HAP-1 (cell line): ENCODE measurements around the gene PMS2.
"Not testable (repeated sequence)": the region's sequence is repeated elsewhere in the genome, so short reads cannot be mapped to it uniquely, and the experiment has no call there.

ENCODE experiments used
- DNase-seq, 2 experiments: peaks; one replicate each; pipeline ENCODE4 v3.0.0-alpha.2; 2016 to 2020; ENCODE audit warnings: low spot score in 2 of 2
- H3K27me3 ChIP-seq: fragments of 250-450 bp; sonication (Bioruptor Pico); 2 replicates; pipeline ENCODE4 v1.5.1; 2020; ENCODE audit warnings: low read depth, mild to moderate bottlenecking, moderate library complexity
- H3K36me3 ChIP-seq: fragments of 250-450 bp; sonication (Bioruptor Pico); replicated peaks from 2 replicates; pipeline ENCODE4 v1.5.1; 2020; ENCODE audit warnings: mild to moderate bottlenecking
- H3K4me1 ChIP-seq: fragments of 250-450 bp; sonication (Bioruptor Pico); 2 replicates; pipeline ENCODE4 v1.5.1; 2020; ENCODE audit warnings: mild to moderate bottlenecking
- H3K4me3 ChIP-seq: fragments of 250-450 bp; sonication (Bioruptor Pico); 2 replicates; pipeline ENCODE4 v1.5.1; 2020; ENCODE audit warnings: mild to moderate bottlenecking, moderate library complexity
- H3K9me3 ChIP-seq: fragments of 250-450 bp; sonication (Bioruptor Pico); 2 replicates; pipeline ENCODE4 v1.5.1; 2020; ENCODE audit warnings: mild to moderate bottlenecking, moderate library complexity
- in situ Hi-C: fragments of 300-500 bp; cut with MboI; formaldehyde crosslinking; loops from 3 replicates; pipeline ENCODE4 v1.14.3; 2020; ENCODE audit warnings: low sequenced_read_pairs, inconsistent platforms, mixed read lengths

The PMS2 gene, protein sequence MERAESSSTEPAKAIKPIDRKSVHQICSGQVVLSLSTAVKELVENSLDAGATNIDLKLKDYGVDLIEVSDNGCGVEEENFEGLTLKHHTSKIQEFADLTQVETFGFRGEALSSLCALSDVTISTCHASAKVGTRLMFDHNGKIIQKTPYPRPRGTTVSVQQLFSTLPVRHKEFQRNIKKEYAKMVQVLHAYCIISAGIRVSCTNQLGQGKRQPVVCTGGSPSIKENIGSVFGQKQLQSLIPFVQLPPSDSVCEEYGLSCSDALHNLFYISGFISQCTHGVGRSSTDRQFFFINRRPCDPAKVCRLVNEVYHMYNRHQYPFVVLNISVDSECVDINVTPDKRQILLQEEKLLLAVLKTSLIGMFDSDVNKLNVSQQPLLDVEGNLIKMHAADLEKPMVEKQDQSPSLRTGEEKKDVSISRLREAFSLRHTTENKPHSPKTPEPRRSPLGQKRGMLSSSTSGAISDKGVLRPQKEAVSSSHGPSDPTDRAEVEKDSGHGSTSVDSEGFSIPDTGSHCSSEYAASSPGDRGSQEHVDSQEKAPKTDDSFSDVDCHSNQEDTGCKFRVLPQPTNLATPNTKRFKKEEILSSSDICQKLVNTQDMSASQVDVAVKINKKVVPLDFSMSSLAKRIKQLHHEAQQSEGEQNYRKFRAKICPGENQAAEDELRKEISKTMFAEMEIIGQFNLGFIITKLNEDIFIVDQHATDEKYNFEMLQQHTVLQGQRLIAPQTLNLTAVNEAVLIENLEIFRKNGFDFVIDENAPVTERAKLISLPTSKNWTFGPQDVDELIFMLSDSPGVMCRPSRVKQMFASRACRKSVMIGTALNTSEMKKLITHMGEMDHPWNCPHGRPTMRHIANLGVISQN

DNA sequence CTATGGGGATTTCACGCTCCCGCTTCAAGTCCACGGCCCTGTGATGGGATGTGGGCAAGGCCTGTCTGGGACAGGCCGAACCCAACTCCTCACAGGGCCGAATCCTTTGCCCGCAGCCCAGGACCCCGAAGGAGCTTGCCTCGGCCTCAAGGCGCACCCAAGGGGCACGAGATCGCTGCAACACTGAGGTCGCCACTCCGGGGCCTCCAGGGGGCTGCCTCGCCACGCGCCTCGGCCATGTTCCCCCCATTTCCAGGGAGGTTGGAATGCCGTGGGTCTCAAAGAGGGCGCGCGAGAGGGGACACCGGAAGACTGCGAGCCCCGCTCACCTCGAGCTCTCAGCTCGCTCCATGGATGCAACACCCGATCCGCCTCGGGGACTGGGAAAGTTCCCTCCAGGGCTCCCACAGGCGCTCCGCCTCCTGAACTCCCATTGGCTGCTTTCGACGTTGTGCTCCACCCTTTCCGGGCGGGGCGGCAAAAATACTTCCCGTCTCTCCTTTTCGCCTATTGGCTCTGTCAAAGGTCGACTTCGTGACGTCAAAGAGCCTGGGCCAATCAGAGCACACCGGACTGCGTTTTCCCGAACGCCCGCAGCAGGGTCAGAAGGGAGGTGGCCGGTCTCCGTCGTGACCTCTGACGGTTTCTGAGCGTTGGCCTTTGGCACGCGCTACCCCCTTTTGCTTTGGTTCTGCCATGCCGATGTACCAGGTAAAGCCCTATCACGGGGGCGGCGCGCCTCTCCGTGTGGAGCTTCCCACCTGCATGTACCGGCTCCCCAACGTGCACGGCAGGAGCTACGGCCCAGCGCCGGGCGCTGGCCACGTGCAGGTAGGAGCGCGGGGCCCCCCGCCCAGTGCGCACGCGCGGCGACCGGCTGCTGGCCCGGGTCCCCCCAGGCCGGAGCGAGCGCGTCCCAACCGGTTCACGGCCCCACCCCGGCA, at the start of gene PMS2, which contains the start of gene AIMP2:
Gene PMS2 (minus strand): TSS at position 382 of the 944 bp plus-strand sequence. CDS start 30 bp downstream, at position 352.
Gene AIMP2 (plus strand): TSS at position 605 of the 944 bp plus-strand sequence. CDS start 92 bp downstream, at position 697.
- Histone ChIP-seq H3K27me3 (no peaks in the 10 kb centered on the region), H3K9me3 (no peaks in the 10 kb centered on the region), H3K4me1 (peaks cover 17% of the 10 kb centered on the region), H3K4me3 (peak within 1 kb of the TSS; percentile 73), H3K36me3 (peaks cover 16% of the 10 kb centered on the region)
- in situ Hi-C loops, result no loop called here
- peak; percentile 97 to 99 for DNase-seq

DNA sequence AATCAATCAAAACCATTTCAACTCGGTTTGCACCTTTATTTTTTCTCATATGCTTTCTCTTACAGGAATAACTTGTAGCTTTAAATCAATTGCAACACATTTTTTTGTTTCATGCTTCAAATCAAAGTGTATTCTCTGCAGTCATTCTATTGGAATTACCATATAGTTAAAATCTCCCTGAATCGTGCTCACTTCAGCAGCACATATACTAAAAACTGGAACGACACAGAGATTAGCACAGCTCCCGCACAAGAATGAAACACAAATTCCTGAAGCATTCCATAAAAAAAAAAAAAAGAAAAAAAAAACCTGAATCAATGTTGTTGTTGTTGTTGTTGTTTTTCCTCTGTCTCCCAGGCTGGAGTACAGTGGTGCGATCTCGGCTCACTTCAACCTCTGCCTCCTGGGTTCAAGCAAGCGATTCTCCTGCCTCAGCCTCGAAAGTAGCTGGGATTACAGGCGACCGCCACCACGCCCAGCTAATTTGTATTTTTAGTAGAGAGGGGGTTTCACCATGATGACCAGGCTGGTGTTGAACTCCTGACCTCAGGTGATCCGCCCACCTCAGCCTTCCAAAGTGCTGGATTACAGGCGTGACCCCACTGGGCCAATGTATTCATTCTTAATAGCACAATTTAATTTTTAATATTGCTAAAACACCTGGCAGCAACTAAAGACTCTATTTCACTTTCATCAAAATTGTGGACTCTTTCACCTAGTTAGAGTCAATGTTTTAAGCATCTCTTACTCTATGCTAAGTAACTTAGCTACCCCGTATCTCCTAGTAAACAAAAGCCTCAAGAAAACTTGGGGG, 48.7 kb upstream of the PMS2 start:
- Histone ChIP-seq H3K27me3 (no peaks in the 10 kb centered on the region), H3K36me3 (peaks cover 21% of the 10 kb centered on the region), H3K4me3 (peak overlapping the region; percentile 65), H3K9me3 (no peaks in the 10 kb centered on the region), H3K4me1 (peaks cover 6% of the 10 kb centered on the region)
- in situ Hi-C loops, result no loop called here
- DNase-seq, result peak in 1 of 2 experiments; percentile 38

DNA sequence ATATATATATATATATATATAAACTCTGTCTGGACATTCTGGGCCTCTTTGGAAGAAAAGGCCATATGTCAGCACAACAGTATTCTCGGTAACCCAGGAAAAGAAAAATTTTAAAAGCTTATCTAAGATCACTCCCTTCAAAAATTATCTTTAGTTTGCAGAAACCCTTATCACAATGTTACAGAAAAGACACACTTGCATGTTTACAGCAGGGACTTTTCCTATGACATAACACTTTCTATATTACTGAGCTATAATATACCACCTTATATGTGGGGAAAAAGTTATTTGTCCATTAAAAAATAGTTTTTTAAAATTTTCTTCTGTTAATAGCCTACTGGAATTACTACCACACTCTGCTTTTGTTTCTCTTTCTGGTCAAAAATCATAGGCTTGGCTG, 47.8 kb upstream of the PMS2 start:
- Histone ChIP-seq H3K36me3 (peaks cover 21% of the 10 kb centered on the region), H3K9me3 (no peaks in the 10 kb centered on the region), H3K4me3 (no peak overlapping the region), H3K27me3 (no peaks in the 10 kb centered on the region), H3K4me1 (peaks cover 6% of the 10 kb centered on the region)
- no peak for DNase-seq
- in situ Hi-C loops, result no loop called here

DNA sequence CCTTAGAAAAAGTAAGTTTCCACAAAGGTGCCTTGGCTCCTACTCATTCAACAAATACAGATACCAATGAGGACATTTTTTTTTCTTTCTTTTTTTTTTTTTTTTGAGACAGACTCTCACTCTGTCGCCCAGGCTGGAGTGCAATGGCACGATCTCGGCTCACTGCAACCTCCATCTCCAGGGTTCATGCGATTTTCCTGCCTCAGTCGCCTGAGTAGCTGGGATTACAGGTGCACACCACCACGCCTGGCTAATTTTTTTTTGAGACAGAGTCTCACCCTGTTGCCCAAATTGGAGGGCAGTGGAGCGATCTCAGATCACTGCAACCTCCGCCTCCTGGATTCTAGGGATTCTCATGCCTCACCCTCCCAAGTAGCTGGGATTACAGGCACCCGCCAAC, 42.3 kb upstream of the PMS2 start:
- H3K27me3 ChIP-seq, in situ Hi-C loops, DNase-seq, H3K4me1 ChIP-seq, H3K4me3 ChIP-seq, H3K9me3 ChIP-seq: not testable (repeated sequence)
- H3K36me3 ChIP-seq, result peaks cover 53% of the 10 kb centered on the region

DNA sequence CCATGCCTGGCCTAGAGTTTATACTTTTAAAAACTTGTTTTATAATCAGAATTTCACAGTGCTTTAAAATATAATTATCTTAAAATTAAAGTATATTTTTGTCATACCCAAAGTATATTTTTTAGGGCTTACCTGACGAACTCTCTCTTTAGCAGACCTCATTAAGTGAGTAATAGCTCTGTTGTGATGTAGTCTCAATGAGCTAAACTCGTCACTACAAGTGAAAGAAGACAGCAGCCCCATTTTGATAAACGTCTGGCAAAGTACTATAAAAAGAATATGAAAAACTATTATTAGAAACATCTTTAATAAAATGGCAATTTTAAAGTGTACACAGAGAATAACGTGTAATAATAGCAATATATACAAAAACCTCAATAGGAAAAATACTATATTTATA, 40.9 kb upstream of the PMS2 start:
- no peak for DNase-seq
- Histone ChIP-seq H3K4me3 (no peak overlapping the region), H3K9me3 (no peaks in the 10 kb centered on the region), H3K4me1 (no peaks in the 10 kb centered on the region), H3K36me3 (peaks cover 62% of the 10 kb centered on the region), H3K27me3 (no peaks in the 10 kb centered on the region)
- in situ Hi-C loops, result no loop called here

DNA sequence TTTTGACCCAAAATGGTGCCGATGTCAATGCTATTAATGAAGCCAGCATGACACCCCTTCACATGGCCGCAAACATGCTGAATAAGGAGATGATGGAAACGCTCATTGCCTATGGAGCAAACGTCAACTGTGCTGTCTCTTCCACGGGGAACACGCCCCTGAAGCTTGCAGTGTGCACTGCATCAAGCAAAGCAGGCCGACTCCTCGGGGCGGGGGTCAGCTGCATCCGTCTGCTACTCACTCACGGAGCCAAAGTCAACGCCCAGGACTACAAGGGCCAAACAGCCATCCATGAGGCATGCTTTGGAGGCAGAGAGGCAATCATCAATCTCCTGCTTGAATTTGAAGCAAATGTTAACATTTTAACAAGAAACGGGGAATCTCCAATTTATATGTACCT, 26.8 kb upstream of the PMS2 start:
- Histone ChIP-seq H3K4me3 (no peak overlapping the region), H3K27me3 (no peaks in the 10 kb centered on the region), H3K9me3 (no peaks in the 10 kb centered on the region), H3K4me1 (no peaks in the 10 kb centered on the region), H3K36me3 (peaks cover 80% of the 10 kb centered on the region)
- DNase-seq, result no peak
- in situ Hi-C loops, result no loop called here

DNA sequence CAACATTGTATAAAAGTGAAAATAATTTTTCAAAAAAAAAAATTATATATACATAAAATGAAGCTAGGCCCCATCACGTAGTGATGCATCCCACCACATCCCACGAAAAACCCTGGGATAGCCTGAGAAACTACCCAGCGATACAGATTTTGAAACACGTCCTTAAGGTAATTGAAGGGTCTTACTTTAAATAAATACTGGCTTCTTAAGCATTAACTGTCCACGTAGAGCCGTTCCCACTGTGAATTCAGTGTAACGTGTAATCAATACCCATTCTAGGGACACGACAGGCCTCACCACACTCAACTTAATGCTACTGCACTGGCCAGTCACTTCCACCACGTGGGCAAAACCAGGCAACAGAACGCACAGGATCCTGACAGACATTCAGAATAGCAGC, 26.3 kb upstream of the PMS2 start:
- DNase-seq, result no peak
- no peaks in the 10 kb centered on the region for H3K4me1 ChIP-seq
- peaks cover 78% of the 10 kb centered on the region for H3K36me3 ChIP-seq
- no peak overlapping the region for H3K4me3 ChIP-seq
- H3K27me3 ChIP-seq, result no peaks in the 10 kb centered on the region
- H3K9me3 ChIP-seq, result no peaks in the 10 kb centered on the region
- in situ Hi-C loops, result no loop called here

DNA sequence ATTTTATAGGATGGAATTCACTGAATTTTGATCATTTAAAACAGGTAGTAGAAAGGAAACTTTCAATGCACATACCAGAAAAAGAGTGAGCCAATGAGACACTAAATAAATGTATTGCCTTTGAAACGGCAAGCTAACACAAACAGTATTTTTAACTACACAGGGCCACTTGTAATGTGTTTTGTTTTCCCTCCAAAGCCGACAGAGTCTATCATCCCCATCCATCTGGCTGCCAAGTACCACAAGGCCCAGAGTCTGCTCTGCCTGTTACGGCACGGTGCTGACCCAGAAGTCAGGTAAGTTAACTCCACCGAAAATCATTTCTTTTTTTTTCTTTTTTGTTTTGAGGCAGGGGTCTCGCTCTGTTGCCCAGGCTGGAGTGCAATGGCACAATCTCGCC, 23.8 kb upstream of the PMS2 start:
- peaks cover 81% of the 10 kb centered on the region for H3K36me3 ChIP-seq
- no peak for DNase-seq
- in situ Hi-C loops, result no loop called here
- H3K9me3 ChIP-seq, result no peaks in the 10 kb centered on the region
- H3K27me3 ChIP-seq, result no peaks in the 10 kb centered on the region
- no peaks in the 10 kb centered on the region for H3K4me1 ChIP-seq
- no peak overlapping the region for H3K4me3 ChIP-seq

DNA sequence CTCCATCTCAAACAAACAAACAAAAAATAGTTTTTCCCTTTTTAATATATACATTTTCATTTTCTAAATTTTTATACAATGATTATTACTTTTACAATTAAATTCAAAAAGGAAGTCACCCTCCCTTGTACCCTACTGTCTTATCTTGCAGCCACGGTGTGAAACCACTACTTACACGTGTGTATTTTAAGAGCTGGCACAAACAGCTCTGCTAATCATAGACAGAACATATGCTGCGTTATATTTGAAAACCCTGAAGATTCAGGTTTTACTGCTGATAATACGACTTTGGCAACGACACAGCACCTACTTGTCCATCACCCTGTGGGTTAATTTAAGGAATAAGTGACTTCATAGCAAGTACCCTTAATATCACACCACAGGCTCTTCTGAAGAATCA, 23.3 kb upstream of the PMS2 start:
- no peak for DNase-seq
- peaks cover 83% of the 10 kb centered on the region for H3K36me3 ChIP-seq
- H3K9me3 ChIP-seq, result no peaks in the 10 kb centered on the region
- no peak overlapping the region for H3K4me3 ChIP-seq
- H3K27me3 ChIP-seq, result no peaks in the 10 kb centered on the region
- in situ Hi-C loops, result no loop called here
- H3K4me1 ChIP-seq, result no peaks in the 10 kb centered on the region

DNA sequence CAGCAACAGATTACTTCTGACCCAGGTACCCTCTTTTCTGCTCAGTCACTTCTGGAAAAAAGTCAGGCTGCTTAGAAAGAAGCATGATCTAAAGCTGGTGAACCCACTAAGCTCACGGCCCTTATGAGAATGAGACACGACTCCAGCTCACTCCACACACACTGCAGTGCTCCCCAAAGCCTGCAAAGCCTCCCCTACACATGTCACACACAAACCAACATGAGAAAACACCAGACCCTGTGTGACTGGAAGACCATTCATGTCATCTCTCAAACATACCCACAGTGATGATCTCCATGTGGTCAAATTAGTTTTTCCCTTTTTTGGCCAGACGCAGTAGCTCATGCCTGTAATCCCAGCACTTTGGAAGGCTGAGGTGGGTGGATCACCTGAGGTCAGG, 22.7 kb upstream of the PMS2 start:
- DNase-seq, result no peak
- in situ Hi-C loops, result no loop called here
- Histone ChIP-seq H3K9me3 (no peaks in the 10 kb centered on the region), H3K4me1 (no peaks in the 10 kb centered on the region), H3K36me3 (peaks cover 83% of the 10 kb centered on the region), H3K27me3 (no peaks in the 10 kb centered on the region), H3K4me3 (no peak overlapping the region)

DNA sequence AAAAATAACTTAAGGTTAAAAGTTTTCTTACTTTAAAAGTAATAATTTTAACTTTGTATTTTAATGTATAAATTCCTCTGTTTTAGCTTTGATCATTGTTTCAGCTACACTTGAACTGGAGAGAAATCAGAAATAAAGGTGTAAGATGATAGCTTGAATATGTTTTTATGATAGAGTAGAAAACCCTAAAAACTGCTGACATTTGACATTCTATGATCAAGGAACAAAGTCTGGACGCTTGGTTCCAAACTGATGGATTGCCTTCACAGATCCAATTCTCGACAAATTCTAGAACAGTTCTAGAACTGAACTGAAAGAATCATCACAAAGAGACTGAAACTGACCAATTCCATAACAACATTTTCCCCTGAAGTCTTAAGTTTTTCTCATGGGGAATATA, 22.1 kb upstream of the PMS2 start, which contains the start of gene ANKRD61:
Gene ANKRD61 (plus strand): TSS at position 389 of the 400 bp plus-strand sequence. CDS start 0 bp downstream, at position 389.
- in situ Hi-C loops, result no loop called here
- Histone ChIP-seq H3K27me3 (no peaks in the 10 kb centered on the region), H3K36me3 (peaks cover 84% of the 10 kb centered on the region), H3K9me3 (no peaks in the 10 kb centered on the region), H3K4me3 (no peak within 1 kb of the TSS), H3K4me1 (no peaks in the 10 kb centered on the region)
- no peak for DNase-seq

DNA sequence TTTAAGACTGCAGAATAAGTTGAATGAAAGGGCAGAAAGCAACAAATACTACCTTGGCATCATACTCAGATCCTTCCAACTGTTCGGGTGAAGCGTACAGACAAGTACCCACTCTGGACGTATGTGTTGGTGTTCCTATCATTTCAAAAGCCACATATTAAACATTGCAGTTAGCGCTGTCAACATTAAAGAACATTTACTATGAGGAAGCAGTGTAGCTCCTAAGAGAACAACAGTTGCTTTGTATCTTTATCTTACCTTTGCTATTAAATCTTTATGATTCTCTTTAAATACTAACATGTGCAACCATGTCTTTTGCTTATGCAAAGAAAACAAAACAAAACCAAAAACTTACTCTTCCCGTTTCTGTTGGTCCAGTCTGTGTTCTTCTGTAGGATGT, 19.7 kb upstream of the PMS2 start:
- Histone ChIP-seq H3K27me3 (no peaks in the 10 kb centered on the region), H3K4me3 (no peak overlapping the region), H3K36me3 (peaks cover 82% of the 10 kb centered on the region), H3K9me3 (no peaks in the 10 kb centered on the region), H3K4me1 (no peaks in the 10 kb centered on the region)
- in situ Hi-C loops, result no loop called here
- DNase-seq, result no peak
